Kidney tubule cell (primary cell): Measurements from ENCODE around the gene SKOR2.
"Not testable (repeated sequence)": the region's sequence is repeated elsewhere in the genome, so short reads cannot be mapped to it uniquely, and the experiment has no call there.

Source experiments
- DNase-seq: peaks from one replicate; pipeline ENCODE4 v3.0.0-alpha.2; 2018; ENCODE audit warnings: low spot score

Gene SKOR2

DNA sequence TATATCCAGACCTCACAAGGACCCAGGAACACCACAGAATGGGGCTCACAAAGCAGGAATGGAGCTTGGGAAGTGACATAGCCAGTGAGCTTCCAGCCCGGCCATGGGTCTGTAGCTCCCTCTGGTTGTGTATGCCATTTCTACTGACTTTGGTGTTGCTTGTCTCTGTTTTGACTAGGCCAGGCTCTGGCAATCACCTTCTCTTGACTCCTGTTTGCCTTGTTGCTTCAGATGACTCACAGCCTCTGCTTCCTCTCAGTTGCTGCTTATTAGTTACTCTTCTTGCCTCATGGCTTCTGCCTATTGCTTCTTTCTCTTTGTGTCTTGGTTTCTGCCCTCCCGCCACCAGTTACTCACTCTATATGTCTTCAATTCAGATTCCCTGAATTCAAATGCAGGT lies 59.5 kb downstream of the SKOR2 start:
- peak; percentile 69 for DNase-seq

DNA sequence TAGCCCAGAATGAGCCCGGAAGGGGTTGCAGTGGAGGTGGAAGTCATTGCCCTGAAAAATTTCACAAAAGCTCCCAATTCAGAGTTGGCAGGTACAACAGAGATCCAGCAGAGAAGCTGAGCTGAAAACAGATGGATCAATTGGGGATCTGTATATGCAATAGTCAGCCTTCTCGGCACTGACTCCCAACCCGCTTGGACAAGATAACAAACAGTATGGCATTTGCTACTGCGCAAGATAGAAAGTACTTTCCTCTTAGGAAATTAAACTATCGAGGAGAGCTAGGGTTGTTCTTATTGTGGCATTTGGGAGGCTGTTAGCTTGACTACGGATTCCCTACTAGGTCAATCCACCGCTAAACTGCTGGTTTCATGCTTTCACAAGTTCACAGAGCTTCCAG lies 63.7 kb downstream of the SKOR2 start:
- no peak for DNase-seq

DNA sequence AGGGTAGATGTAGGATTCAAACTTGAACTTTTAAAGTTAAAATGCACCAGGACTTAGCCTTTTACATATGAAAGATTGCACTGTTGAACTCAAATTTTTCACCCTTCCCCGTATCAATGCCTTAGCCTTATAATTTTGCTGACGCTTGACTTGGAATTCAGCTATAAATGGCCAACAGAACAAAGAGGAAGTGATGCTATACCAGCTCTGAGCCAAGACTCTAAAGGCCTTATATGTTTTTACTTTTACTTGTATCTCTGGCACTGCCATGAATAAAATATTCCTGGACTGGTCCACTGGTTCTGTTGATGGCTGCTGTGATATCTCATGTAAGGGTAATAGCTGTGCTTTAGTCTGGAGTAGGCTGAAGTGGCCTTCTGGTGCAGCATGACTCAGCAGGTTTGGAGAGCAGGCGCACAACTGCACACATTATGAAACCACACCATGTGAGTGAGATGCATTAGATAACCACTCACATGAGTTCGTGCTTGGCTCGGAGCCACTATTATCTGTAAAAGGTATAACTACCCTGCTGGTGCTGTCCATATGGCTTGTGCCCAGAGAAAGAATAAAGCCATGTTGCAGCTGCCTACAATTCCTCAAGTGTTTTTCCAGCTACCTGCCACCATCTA lies 66.9 kb downstream of the SKOR2 start:
- peak; percentile 36 for DNase-seq

DNA sequence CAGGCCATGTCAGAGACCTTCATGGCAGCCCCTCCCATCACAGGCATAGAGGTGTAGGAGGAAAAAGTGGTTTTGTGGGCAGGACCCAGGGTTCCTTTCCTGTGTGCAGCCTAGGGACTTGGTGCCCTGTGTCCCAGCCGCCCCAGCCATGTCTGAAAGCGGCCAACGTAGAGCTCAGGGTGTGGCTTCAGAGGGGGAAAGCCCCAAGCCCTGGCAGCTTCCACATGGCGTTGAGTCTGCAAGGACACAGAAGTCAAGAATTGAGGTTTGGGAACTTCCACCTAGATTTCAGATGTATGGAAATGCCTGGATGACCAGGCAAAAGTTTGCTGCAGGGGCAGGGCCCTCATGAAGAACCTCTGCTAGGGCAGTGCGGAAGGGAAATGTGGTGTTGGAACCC lies 69.3 kb downstream of the SKOR2 start:
- DNase-seq = not testable (repeated sequence)

DNA sequence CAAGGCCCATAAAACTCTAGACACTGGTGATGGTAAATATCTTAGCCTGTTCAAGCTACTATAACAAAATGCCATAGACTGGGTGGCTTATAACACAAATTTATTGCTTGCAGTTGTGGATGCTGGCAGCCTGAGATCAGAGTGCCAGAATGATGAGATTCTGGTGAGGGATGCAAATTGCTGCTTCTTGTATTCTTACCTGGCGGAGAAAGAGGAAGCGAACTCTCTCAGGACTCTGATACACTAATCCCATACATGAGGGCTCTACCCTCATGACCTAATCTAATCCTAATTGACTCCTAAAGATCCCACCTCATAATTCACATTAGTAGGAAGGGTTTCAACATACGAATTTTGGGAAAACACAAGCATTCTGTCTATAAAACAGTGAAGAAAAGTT lies 70.7 kb downstream of the SKOR2 start:
- DNase-seq = no peak

DNA sequence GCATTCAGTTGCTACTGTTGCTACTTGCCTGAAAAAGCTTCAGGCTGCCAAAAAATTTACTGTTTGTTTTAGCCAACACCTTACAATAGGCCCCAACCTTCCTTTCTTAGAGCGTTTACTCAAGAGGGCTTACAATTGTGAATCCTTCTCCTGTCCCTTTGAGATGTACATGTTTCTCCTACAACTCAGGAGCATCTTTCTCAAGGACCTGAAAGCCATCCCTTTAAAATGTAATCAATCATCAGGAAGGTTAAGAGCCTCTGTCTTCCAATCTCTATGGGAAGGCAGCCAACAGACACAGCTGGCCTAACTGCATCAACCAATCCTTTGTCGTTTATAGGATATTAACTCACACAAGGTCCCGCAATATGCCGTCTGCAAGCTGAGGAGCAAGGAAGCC lies 71.9 kb downstream of the SKOR2 start:
- DNase-seq = no peak

DNA sequence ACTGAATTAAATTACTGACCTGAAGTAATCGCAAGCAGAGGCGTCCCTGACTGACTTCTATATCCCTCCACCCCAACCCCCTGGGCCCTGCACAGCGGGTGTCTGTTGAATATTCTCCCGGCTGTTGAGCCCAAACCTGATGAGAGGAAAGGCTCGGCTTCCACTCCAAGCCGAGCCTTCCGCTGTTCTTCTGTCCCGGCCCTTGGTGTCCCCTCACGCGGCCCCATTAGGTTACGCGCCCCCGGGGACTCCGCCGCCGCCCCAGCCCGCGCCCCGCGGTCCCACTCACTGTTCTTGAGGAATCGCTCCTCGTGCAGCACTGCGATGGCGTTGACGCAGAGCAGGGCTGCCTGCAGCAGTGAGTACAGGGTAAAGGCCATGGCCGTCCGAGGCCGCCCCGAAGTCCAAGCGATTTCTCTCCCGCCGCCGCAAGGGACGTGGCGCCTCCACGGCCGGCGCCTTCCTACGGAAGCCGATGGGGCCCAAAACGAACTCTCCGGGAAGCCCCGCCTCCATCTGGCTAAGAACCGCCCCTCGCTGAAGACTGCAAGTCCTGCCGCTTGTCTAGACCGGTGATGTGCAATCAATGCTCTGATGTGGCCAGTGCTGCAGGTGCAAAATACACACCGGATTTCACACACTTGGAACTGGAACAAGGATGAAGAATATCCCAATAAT lies 75.4 kb downstream of the SKOR2 start, which contains the start of gene IER3IP1:
Gene IER3IP1 (minus strand): TSS at position 467 of the 678 bp plus-strand sequence. CDS start 87 bp downstream, at position 380.
- DNase-seq = peak; percentile 93

DNA sequence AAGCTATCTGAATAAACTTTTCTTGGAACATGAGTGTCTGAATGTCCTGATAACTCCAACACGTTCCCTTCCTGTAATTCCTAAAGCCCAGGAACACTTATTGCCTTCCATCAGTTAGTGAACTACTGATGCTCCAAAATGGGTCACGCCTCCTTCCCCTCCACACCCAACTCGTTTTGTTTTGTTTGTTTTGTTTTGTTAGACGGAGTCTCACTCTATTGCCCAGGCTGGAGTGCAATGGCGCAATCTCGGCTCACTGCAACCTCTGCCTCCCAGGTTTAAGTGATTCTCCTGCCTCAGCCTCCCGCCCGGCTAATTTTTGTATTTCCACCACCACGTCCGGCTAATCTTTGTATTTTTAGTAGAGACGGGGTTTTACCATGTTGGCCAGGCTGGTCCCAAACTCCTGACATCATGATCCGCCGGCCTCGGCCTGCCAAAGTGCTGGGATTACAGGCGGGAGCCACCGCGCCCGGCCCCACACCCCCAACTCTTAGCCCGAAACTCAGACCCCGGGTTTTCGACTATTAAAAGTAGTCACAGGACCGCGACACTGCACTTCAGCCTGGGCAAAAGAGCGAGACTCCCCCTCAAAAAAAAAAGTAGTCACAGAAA lies 76.1 kb downstream of the SKOR2 start:
- no peak for DNase-seq

DNA sequence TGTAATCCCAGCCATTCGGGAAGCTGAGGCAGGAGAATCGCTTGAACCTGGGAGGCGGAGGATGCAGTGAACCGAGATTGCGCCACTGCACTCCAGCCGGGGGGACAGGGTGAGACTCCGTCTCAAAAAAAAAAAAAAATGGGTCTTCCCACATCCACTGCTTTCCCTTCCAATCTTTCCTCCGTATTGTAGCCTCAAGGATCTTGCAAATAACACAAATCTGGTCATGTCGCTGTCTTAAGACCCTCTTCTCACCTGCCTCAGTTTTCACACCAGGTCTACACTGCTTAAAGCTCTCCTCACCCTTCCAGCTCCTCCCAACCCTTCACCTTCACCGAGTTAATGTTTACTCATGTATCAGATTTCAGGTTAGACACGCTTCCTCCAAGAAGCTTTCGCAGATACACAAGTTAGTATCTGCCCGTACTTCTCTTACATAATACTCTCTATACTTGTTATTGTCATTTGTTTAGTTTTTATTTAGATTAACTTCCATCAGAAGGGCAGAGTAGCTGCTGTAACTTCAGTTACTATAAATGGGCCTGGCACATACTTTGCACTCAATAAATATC lies 76.8 kb downstream of the SKOR2 start:
- peak; percentile 71 for DNase-seq

DNA sequence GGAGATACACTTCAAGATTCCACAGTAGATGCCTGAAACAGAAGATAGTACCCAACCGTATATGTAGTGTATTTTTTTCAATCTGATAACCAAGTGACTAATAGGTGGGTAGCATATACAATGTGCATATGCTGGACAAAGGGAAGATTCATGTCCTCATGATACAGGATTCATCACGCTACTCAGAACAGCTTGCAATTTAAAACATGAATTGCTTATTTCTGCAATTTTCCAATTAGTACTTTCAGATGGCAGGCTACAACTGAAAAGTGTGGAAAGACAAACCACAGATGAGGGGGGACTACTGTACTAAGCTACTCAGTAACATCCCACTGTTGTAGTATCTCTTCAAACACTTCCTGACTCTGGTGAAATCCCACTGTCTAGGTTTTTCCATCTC lies 79.0 kb downstream of the SKOR2 start:
- DNase-seq = no peak

DNA sequence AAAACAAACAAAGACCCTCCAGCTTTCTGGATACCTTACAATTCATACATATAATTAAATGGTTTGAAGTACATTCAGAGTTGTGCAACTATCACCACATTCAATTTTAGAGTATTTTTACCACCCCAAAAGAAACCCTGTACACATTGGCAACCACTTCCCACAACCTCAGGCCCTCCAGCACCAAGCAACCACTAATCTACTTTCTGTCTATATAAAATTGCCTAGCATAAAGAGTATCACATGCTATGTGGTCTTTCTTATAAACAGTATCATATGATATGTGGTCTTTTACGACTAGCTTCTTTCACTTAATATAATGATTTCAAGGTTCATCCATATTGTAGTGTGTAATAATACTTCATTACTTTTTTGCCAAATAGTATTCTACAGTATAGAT lies 82.5 kb downstream of the SKOR2 start:
- no peak for DNase-seq

DNA sequence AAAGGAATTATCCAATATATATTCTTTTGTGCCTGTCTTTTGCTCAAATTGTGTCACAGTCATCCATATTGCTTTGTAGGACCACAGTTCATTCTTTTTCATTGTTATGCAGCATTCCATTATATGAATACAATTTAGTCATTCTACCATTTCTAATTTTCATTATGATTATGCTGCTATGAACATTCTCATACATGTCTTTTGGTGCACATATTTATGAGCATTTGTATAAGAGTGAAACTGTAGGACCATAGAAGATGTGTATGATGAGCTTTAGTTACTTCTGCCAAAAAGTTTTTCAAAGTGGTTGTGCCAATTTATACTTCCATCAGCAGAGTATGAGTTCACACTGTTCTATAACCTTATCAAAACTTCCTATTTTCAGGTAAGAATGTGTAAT lies 83.0 kb downstream of the SKOR2 start:
- no peak for DNase-seq

DNA sequence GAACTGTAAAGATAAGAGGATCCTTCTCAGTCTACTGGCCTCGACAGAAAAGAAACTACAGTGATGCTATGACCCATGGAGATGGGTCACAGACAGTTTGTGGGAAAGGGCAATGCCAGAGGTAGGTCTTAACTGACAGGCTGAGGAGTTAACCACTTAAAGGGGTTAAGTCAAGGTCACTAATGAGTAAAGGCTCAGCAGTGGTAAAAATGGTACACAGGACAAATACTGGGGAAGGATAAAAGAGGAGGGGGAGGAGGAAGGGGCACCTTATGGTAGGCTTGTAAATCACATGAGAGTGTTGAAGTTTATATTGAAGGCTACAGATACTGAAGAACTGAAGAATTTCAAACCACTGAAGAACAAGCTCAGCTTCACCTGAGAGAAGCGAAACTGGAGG lies 85.2 kb downstream of the SKOR2 start:
- peak; percentile 26 for DNase-seq

DNA sequence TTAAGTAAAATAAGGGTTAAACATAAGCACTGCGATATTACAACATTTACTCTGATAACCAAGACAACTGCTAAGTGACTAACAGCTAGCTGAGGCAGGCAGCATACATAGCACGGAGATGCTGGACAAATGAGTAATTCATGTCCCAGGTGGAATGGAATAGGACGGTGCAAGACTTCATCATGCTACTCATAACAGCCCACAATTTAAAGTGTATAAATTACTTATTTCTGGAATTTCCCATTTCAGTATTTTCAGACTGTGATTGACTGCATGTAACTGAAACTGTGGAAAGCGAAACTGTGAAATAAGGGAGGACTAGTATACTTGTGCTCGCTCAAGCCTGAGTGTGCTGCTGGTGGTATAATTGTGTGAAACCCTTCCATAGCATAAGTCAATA lies 88.2 kb downstream of the SKOR2 start:
- peak; percentile 94 for DNase-seq

DNA sequence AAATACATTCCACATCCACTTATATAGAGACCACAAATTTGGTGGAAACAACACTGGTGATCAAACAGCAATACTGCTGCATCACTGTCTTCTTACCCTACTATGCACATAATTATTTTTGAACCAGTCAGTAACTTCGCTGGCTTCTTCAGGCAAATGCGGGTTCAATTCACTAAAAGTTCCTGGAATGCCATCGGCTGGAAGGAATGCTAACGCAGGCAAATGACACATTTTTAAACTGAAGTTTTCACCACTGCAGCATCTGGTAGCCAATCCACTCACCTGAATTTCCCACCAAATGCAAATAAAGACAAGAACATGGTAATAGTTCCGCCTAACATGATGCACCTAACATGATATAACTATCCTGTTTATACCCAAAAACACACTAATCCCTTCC lies 91.2 kb downstream of the SKOR2 start:
- DNase-seq = no peak

DNA sequence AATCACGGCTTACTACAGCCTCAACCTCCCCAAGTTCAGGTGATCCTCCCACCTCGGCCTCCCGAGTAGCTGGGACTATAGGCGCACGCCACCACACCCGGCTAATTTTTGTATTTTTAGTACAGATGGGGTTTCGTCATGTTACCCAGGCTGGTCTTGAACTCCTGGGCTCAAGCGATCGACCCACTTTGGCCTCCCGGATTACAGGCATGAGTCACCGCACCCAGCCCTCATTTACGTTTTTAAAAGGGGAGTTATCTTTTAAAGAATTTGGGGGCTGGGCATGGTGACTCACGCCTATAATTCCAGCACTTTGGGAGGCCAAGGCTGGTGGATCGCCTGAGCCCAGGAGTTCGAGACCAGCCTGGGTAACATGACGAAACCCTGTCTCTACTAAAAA lies 93.1 kb downstream of the SKOR2 start:
- not testable (repeated sequence) for DNase-seq
